IMR-90 (cell line): ENCODE measurements around the gene ANKRD9. TPM values are rescaled to one million over a fixed set of nuclear protein-coding genes. Genes with fewer than 3 reads are reported as not detected.

Source experiments
- ATAC-seq: fragments of 200-7000 bp; cut with Tn5 transposase; 2 replicates; pipeline ENCODE4 v1.9.1; 2020; ENCODE audit warnings: low read depth, mild to moderate bottlenecking, moderate library complexity
- BruUV-seq: library from RNA; stranded (reverse); fragments of 400-500 nt; replicated peaks from 2 replicates; lab custom pipeline; 2021; lab: Mats Ljungman, UMichigan
- CTCF ChIA-PET: fragments of 300-600 bp; formaldehyde crosslinking; extraction: SDS; loops from one replicate; lab custom pipeline; 2021; ENCODE audit warnings: antibody characterized with exemption; lab: Yijun Ruan, JAX
- POLR2A ChIA-PET: fragments of 300-600 bp; sonication (Branson Sonifier 250); formaldehyde crosslinking; loops from one replicate; lab custom pipeline; 2022; ENCODE audit warnings: antibody characterized with exemption; ENCODE audit not compliant: unreplicated experiment; lab: Charles Lee
- DNase-seq: peaks from one replicate; pipeline ENCODE4 v3.0.0; 2013
- H2AFZ ChIP-seq: replicated peaks from 2 replicates; pipeline ENCODE3; 2013; ENCODE audit warnings: low read length, mild to moderate bottlenecking; ENCODE audit not compliant: poor library complexity
- H2AK5ac ChIP-seq: 2 replicates; pipeline ENCODE4 v1.6.1; 2013; ENCODE audit warnings: low read depth, low read length, inconsistent platforms
- H2AK9ac ChIP-seq: replicated peaks from 2 replicates; pipeline ENCODE3; 2013; ENCODE audit warnings: mild to moderate bottlenecking, low read depth, low read length, moderate library complexity; ENCODE audit not compliant: poor library complexity
- H2BK120ac ChIP-seq: 2 replicates; pipeline ENCODE4 v1.6.1; 2013; ENCODE audit warnings: low read depth, low read length, inconsistent platforms
- H2BK15ac ChIP-seq: 3 replicates; pipeline ENCODE4 v1.6.1; 2013; ENCODE audit warnings: low read depth, low read length, inconsistent platforms
- H2BK20ac ChIP-seq: 2 replicates; pipeline ENCODE4 v1.6.1; 2013; ENCODE audit warnings: low read depth, mild to moderate bottlenecking, inconsistent platforms, low read length, moderate library complexity
- H2BK5ac ChIP-seq: 2 replicates; pipeline ENCODE4 v1.6.1; 2013; ENCODE audit warnings: mild to moderate bottlenecking, low read depth, low read length, inconsistent platforms; ENCODE audit not compliant: poor library complexity, severe bottlenecking
- H3K14ac ChIP-seq: replicated peaks from 2 replicates; pipeline ENCODE4 v1.6.1; 2013; ENCODE audit warnings: low read depth, low read length, inconsistent platforms
- H3K18ac ChIP-seq: 2 replicates; pipeline ENCODE4 v1.6.1; 2013; ENCODE audit warnings: low read depth, low read length, control low read depth
- H3K23ac ChIP-seq: 2 replicates; pipeline ENCODE4 v1.6.1; 2013; ENCODE audit warnings: low read depth, low read length, inconsistent platforms
- H3K27ac ChIP-seq: 2 replicates; pipeline ENCODE4 v1.5.1; 2013; ENCODE audit warnings: mild to moderate bottlenecking, control low read depth, low read length; ENCODE audit not compliant: insufficient read depth
- H3K27me3 ChIP-seq: 2 replicates; pipeline ENCODE4 v1.6.1; 2013; ENCODE audit warnings: low read length; ENCODE audit not compliant: control insufficient read depth, insufficient read depth
- H3K36me3 ChIP-seq: 2 replicates; pipeline ENCODE4 v1.6.1; 2013; ENCODE audit warnings: low read length, mixed read lengths; ENCODE audit not compliant: control insufficient read depth, insufficient read depth
- H3K4ac ChIP-seq: 2 replicates; pipeline ENCODE4 v1.6.1; 2013; ENCODE audit warnings: low read depth, low read length, inconsistent platforms
- H3K4me1 ChIP-seq: 2 replicates; pipeline ENCODE4 v1.6.1; 2013; ENCODE audit warnings: low read length, mixed read lengths; ENCODE audit not compliant: control insufficient read depth, insufficient read depth
- H3K4me2 ChIP-seq: 2 replicates; pipeline ENCODE4 v1.6.1; 2013; ENCODE audit warnings: low read depth, mild to moderate bottlenecking, control low read depth, low read length, moderate library complexity
- H3K4me3 ChIP-seq: 2 replicates; pipeline ENCODE4 v1.5.1; 2013; ENCODE audit warnings: low read depth, mild to moderate bottlenecking, control low read depth, low read length, moderate library complexity; ENCODE audit not compliant: insufficient read depth
- H3K56ac ChIP-seq: 2 replicates; pipeline ENCODE4 v1.6.1; 2013; ENCODE audit warnings: low read length, inconsistent platforms; ENCODE audit not compliant: insufficient read depth; ENCODE audit errors: extremely low read depth
- H3K79me1 ChIP-seq, 2 experiments: 2 replicates each; pipeline ENCODE4 v1.6.1; 2013; ENCODE audit warnings: low read length in 2 of 2, inconsistent platforms in 1 of 2, low read depth in 1 of 2
- H3K9ac ChIP-seq: 2 replicates; pipeline ENCODE4 v1.6.1; 2013; ENCODE audit warnings: low read depth, low read length, control low read depth
- H3K9me1 ChIP-seq: 2 replicates; pipeline ENCODE4 v1.6.1; 2013; ENCODE audit warnings: low read length, inconsistent platforms; ENCODE audit not compliant: insufficient read depth
- H3K9me3 ChIP-seq: 2 replicates; pipeline ENCODE4 v1.6.1; 2013; ENCODE audit warnings: low read length; ENCODE audit not compliant: control insufficient read depth, insufficient read depth
- H4K20me1 ChIP-seq: 2 replicates; pipeline ENCODE4 v1.6.1; 2013; ENCODE audit warnings: low read length, inconsistent platforms; ENCODE audit not compliant: insufficient read depth
- H4K5ac ChIP-seq: 2 replicates; pipeline ENCODE4 v1.6.1; 2013; ENCODE audit warnings: mild to moderate bottlenecking, low read depth, low read length, control low read depth
- H4K8ac ChIP-seq, 2 experiments: 2 replicates each; pipeline ENCODE4 v1.6.1; 2013; ENCODE audit warnings: low read depth in 2 of 2, low read length in 2 of 2, control low read depth in 1 of 2, inconsistent platforms in 1 of 2
- H4K91ac ChIP-seq: 2 replicates; pipeline ENCODE4 v1.6.1; 2013; ENCODE audit warnings: low read depth, low read length, inconsistent platforms; ENCODE audit not compliant: insufficient read depth
- BHLHE40 ChIP-seq: fragments of 150-350 bp; IDR thresholded peaks from 2 replicates; pipeline ENCODE4 v1.6.1; 2016; ENCODE audit warnings: mild to moderate bottlenecking, low read depth, low read length
- CEBPB ChIP-seq: IDR thresholded peaks from 2 replicates; pipeline ENCODE4 v1.6.1; 2012; ENCODE audit warnings: low read depth, low read length, improper control_type of control experiment
- CHD1 ChIP-seq: IDR thresholded peaks from 2 replicates; pipeline ENCODE4 v1.6.1; 2012; ENCODE audit warnings: low read depth, low read length, improper control_type of control experiment
- CTCF ChIP-seq: conservative IDR thresholded peaks from 2 replicates; pipeline ENCODE4 v1.5.1; 2012; ENCODE audit warnings: mild to moderate bottlenecking, low read depth, low read length, improper control_type of control experiment
- FOS ChIP-seq: fragments of 150-350 bp; IDR thresholded peaks from 2 replicates; pipeline ENCODE4 v1.6.1; 2016; ENCODE audit warnings: low read depth, low read length
- MAFK ChIP-seq: IDR thresholded peaks from 2 replicates; pipeline ENCODE4 v1.6.1; 2012; ENCODE audit warnings: low read depth, low read length, improper control_type of control experiment
- MAZ ChIP-seq: IDR thresholded peaks from 2 replicates; pipeline ENCODE4 v1.6.1; 2012; ENCODE audit warnings: low read depth, mild to moderate bottlenecking, low read length, improper control_type of control experiment, moderate library complexity, borderline replicate concordance
- MXI1 ChIP-seq: IDR thresholded peaks from 2 replicates; pipeline ENCODE4 v1.6.1; 2012; ENCODE audit warnings: low read depth, mild to moderate bottlenecking, low read length, moderate library complexity, borderline replicate concordance
- NFE2L2 ChIP-seq: fragments of 150-350 bp; IDR thresholded peaks from 2 replicates; pipeline ENCODE4 v1.6.1; 2016; ENCODE audit warnings: low read depth, mild to moderate bottlenecking, low read length
- POLR2A ChIP-seq: IDR thresholded peaks from 2 replicates; pipeline ENCODE4 v1.6.1; 2012; ENCODE audit warnings: mild to moderate bottlenecking, low read depth, low read length
- RAD21 ChIP-seq: IDR thresholded peaks from 2 replicates; pipeline ENCODE4 v1.6.1; 2012; ENCODE audit warnings: low read length, improper control_type of control experiment
- RCOR1 ChIP-seq: IDR thresholded peaks from 2 replicates; pipeline ENCODE4 v1.6.1; 2012; ENCODE audit warnings: mild to moderate bottlenecking, low read length, improper control_type of control experiment; ENCODE audit not compliant: insufficient replicate concordance
- RFX5 ChIP-seq: IDR thresholded peaks from 2 replicates; pipeline ENCODE4 v1.8.0; 2012; ENCODE audit warnings: low read depth, mild to moderate bottlenecking, low read length, moderate library complexity
- SMC3 ChIP-seq: fragments of 150-350 bp; IDR thresholded peaks from 2 replicates; pipeline ENCODE4 v1.6.1; 2016; ENCODE audit warnings: low read depth, mild to moderate bottlenecking, antibody characterized with exemption, low read length, moderate library complexity
- WGBS, 2 experiments: methylation state at CpG; one replicate each; pipeline versions ENCODE4 v1.1.5 to v1.1.7; 2013; ENCODE audit warnings: missing lambda C conversion rate in 2 of 2; ENCODE audit not compliant: insufficient read length in 1 of 2; ENCODE audit errors: extremely low coverage in 2 of 2; 5-methylcytosine and 5-hydroxymethylcytosine counted together
- dilution Hi-C: fragments of 300-500 bp; cut with HindIII; formaldehyde crosslinking; loops from one replicate; pipeline ENCODE4 v1.14.3; 2018; ENCODE audit warnings: low sequenced_read_pairs; ENCODE audit not compliant: unreplicated experiment
- in situ Hi-C: fragments of 300-500 bp; cut with MboI; formaldehyde crosslinking; loops from 3 replicates; pipeline ENCODE4 v1.14.3; 2019; ENCODE audit warnings: low sequenced_read_pairs, inconsistent platforms, mixed read lengths
- intact Hi-C: fragments of 100-400 bp; cut with micrococcal nuclease; formaldehyde crosslinking; loops from 2 replicates; pipeline ENCODE4 v1.10.0; 2022
- polyA plus RNA-seq, 3 experiments: library from polyadenylated mRNA; depleted of rRNA; stranded (reverse); fragments of >200 nt; gene quantifications; 2 replicates each; pipeline ENCODE4 v1.2.3, GENCODE V29; 2012; ENCODE audit warnings: low replicate concordance in 1 of 3
- total RNA-seq: library from RNA; depleted of rRNA; stranded (reverse); fragments of >200 nt; gene quantifications from 2 replicates; pipeline ENCODE4 v1.2.3, GENCODE V29; 2012
- TF ChIP-seq, protein P1 (sequence below): fragments of 150-350 bp; IDR thresholded peaks from 2 replicates; pipeline ENCODE4 v1.6.1; 2016; ENCODE audit warnings: low read depth, mild to moderate bottlenecking, low read length, moderate library complexity, borderline replicate concordance
- TF ChIP-seq, protein P2 (sequence below): fragments of 150-350 bp; IDR thresholded peaks from 2 replicates; pipeline ENCODE4 v1.6.1; 2017; ENCODE audit warnings: mild to moderate bottlenecking, antibody characterized with exemption, low read length, low read depth

ANKRD9 gene
- total and polyA plus RNA-seq, 2 of the 4 experiments (the other 2 are of a cell fraction): 3.9 to 15.7 TPM

- no peak overlapping the region for H2BK15ac ChIP-seq
- no peak overlapping the region for H3K4me3 ChIP-seq
- no peaks in the 10 kb centered on the region for H3K9me1 ChIP-seq
- H3K23ac ChIP-seq: no peak overlapping the region
- H3K27me3 ChIP-seq: no peaks in the 10 kb centered on the region
- H3K9me3 ChIP-seq: no peaks in the 10 kb centered on the region
- H4K8ac ChIP-seq: no peak overlapping the region
- TF ChIP-seq RFX5 (no peak), MAFK (no peak), FOS (no peak), SMC3 (no peak), POLR2A (no peak), CEBPB (no peak), RCOR1 (no peak), NFE2L2 (no peak), MAZ (no peak), RAD21 (no peak), CTCF (no peak), MXI1 (no peak), BHLHE40 (no peak), CHD1 (no peak)
- TF ChIP-seq, protein P1, sequence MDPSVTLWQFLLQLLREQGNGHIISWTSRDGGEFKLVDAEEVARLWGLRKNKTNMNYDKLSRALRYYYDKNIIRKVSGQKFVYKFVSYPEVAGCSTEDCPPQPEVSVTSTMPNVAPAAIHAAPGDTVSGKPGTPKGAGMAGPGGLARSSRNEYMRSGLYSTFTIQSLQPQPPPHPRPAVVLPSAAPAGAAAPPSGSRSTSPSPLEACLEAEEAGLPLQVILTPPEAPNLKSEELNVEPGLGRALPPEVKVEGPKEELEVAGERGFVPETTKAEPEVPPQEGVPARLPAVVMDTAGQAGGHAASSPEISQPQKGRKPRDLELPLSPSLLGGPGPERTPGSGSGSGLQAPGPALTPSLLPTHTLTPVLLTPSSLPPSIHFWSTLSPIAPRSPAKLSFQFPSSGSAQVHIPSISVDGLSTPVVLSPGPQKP: no peak
- TF ChIP-seq, protein P2, sequence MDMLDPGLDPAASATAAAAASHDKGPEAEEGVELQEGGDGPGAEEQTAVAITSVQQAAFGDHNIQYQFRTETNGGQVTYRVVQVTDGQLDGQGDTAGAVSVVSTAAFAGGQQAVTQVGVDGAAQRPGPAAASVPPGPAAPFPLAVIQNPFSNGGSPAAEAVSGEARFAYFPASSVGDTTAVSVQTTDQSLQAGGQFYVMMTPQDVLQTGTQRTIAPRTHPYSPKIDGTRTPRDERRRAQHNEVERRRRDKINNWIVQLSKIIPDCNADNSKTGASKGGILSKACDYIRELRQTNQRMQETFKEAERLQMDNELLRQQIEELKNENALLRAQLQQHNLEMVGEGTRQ: no peak
- no peak for ATAC-seq
- no peak overlapping the region for H2BK120ac ChIP-seq
- no peak overlapping the region for H4K91ac ChIP-seq
- no peaks in the 10 kb centered on the region for H3K79me1 ChIP-seq
- no peak overlapping the region for H2AFZ ChIP-seq
- no peak overlapping the region for H3K27ac ChIP-seq
- dilution Hi-C loops (no loop called here), intact Hi-C loops (no loop called here), in situ Hi-C loops (no loop called here)
- no peak overlapping the region for H3K56ac ChIP-seq
- no peak overlapping the region for H3K4ac ChIP-seq
- no peak for DNase-seq
- H3K4me2 ChIP-seq: no peak overlapping the region
- no peak overlapping the region for H4K5ac ChIP-seq
- no CpG with 5 or more reads among the region's 2 CpGs for WGBS, 2 experiments
- H2AK9ac ChIP-seq: no peak overlapping the region
- H2BK5ac ChIP-seq: no peak overlapping the region
- POLR2A ChIA-PET: no interaction called here
- no TSS peak for BruUV-seq
- CTCF ChIA-PET: no interaction called here
- no peak overlapping the region for H3K18ac ChIP-seq
- no peak overlapping the region for H2BK20ac ChIP-seq
- H3K36me3 ChIP-seq: peaks cover 32% of the 10 kb centered on the region
- H3K14ac ChIP-seq: no peak overlapping the region
- no peaks in the 10 kb centered on the region for H3K4me1 ChIP-seq
- no peak overlapping the region for H2AK5ac ChIP-seq
- no peaks in the 10 kb centered on the region for H4K20me1 ChIP-seq
- H3K9ac ChIP-seq: no peak overlapping the region
Observed at GRCh38 chr14:102457509-102457908, 52.1 kb downstream of the ANKRD9 start.
